ENCODE results near the gene MICB.

GRCh38 chr6:31479933-31480535 is 17.9 kb upstream of the MICB start:
- TF ChIP-seq CTCF (IDR thresholded peaks at IDR 0.05) (no peak), RAD21 (conservative IDR thresholded peaks at IDR 0.05 in 1 of 2, IDR thresholded peaks at IDR 0.05 in 1 of 2) (no peak), POLR2A (IDR thresholded peaks at IDR 0.05; ENCODE audit: low read length) (no peak), CBX2 (IDR thresholded peaks at IDR 0.05; ENCODE audit: borderline replicate concordance, low read depth) (no peak)

Measured in A549 (cell line).